ENCODE data around the gene NTN1.
"Not testable (repeated sequence)": the region's sequence is repeated elsewhere in the genome, so short reads cannot be mapped to it uniquely, and the experiment has no call there.

The NTN1 gene

DNA sequence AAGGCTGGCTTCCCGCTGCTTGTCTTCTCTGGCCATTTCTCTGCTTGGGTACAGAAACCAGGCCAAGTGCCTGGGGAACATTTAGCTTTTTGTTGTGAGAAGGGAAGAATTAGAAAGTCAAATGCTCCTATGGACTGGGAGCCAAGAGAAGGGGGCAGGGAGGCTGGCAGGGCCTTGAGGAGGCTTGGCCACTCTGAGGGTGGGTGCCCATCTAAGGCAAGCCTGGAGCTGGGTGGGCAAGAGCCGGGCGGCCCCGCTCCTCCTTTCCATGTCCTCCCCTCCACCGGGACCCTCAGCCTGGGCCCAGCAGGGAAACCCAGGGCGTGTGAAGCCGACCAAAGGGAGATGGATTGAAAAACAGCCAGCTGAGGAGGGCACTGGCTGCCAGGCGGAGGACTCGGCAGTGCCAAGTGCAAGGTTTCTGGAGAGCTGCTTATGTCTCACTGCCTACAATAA, 69.4 kb downstream of the NTN1 start:
- no peak for DNase-seq

DNA sequence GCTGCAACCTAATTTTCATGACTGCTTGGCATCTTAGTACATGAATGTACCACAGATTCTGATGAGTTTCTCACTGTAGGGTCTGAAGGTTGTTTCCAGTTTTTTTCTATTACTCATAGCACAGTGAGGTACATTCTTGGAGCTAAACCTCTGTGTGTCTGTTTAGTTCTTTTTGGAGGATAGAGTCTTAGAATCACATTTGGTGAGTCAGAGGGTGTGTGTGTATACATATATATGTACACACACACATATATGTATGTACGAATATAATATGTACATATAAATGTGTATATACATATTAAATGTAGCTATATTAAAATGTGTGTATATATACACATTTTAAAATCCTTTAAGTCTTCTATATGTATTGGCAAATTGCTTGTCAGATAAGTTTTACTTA, 72.9 kb downstream of the NTN1 start:
- DNase-seq, result no peak

DNA sequence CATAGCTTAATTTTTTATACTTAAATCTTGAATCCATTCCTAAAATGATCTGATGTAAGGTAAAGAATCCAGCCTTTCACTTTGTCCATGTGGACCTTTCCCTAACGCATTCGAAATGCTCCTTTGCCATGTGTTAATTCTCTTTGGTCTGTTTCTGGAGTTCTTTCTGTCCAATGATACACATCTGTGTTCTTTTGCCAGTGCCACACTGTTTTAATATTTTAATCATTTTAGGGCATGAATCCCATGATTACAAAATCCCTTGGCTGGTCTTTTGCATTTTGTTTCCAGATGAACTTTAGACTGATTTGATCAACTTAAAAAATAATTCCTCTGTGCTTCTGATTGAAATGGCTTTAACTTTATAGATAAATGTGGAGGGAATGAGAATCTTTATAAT, 74.1 kb downstream of the NTN1 start:
- DNase-seq, result no peak

DNA sequence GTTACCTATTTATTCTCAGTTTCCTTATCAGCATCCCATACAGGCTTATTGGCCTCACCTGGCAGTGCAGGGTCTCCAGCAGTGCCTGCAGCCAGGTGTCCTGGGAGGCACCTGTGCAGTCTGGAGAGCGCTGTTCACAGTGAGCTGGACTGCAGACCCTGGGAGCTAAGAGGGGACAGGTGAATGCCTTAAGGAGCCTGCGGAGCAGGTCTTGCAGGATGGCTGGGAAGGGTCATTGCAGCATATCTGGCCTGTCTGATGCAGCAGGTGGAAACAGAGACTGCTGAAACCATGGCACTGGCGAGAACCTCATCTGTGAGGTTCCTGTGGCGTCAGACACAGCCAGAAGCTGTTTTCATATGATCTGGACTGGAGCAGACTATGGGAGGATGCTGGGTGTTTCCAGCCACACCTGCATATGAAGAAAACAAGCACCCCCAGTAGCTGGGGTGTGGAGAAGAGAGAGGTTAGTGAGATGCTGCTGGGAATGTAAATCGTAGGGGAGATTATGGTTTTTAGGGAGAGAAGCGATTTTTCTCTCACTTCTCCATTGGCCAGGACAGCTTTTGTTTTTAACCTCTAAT, 77.0 kb downstream of the NTN1 start:
- no peak for DNase-seq

DNA sequence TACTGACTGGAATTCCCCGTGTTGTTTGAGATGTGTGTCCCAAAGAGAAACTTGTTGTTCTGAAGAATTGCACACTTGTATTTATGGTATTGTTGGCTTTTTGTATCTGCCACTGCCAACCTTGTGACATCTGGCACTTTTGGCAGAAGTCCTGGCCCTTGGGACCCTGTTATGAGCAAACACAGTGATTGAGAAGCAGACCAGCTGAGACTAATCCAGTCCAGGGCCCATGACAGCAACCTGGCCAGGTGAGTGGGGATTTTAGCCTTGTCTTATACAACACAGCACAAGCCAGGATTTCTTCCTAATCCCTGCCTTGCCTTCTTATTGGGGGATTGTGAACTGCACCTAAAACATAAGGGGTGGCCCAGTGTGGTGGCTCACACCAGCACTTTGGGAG, 80.0 kb downstream of the NTN1 start:
- DNase-seq, result no peak

DNA sequence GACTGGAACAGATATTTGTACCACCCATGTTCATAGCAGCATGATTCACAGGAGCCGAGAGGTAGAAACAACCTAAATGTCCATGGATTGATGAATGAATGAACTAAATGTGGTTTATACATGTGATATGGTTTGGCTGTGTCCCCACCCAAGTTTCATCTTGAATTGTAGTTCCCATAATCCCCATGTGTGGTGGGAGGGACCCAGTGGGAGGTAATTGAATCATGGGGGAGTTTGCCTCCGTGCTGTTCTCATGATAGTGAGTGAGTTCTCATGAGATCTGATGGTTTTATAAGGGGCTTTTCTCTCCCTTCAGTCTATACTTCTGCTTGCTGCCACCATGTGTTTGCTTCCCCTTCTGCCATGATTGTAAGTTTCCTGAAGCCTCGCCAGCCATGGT, 81.9 kb downstream of the NTN1 start:
- DNase-seq, result not testable (repeated sequence)

DNA sequence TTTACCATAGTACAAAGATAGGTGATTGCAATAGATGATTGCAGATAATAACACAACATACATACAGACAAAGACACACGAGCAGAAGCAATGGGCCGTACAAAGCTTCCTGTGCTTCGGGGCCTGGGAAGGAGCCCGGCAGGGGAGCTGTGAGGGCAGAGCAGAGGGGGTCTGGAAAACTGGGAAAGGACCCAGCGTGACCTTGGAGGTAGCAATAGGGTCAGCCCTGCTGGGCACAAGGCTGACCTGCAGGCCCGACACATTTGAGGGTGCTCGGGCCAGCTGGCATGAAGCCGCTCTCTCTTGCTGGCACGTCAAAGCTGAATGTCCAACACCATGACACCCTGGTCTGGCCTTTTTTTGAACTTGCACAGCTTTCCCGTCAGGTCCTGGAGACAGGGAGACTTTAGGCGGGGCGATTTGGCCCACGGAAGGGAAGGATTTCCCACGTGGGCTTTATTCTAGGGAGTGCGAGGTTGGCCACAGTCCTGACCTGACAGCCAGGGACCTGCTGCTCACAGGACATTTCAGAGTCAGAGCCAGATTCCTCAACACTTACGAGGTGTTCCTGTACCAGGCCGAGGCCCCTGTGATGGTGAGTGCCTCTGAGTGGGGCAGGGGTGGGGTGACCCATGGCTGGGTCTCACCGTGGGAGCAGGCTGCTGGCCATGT, 83.2 kb downstream of the NTN1 start:
- DNase-seq, result no peak

DNA sequence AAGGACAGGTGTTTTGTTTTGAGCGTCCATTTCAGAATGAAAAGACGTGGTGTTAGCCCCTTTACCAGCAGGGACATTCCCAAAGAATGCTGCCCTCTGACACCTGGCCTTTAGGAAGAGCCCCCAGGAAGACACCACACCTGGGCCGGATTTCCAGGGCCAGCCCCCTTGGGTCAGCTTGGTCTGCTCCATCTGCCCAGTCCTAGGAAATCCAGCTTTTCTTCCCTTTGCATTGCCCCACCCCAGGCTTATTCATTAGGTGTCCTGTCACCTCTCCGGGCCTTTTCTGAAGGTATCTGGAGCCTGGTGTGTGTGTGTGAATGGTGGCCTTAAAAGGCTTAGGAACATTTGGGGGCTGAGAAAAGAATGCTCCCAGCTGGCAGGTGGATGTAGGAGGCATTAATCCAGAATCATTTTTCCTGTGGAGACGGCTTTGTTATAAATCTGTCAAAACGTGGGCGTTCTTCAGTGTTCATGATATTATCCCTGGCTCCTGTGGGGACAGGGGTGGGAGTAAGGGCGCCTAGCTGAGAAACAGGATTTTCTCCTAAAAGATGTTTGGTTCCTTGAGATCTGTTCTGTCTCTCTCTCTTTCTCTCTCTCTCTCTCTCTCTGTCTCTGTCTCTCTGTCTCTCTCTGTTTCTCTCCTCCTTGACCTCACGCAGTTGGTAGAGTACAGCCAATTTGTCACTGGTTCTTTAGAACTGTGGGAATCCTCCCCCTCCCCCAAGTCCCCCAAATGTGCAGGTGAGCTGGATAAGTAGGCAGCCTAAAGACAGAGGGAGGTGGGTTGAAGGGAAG, 84.0 kb downstream of the NTN1 start:
- DNase-seq, result no peak

DNA sequence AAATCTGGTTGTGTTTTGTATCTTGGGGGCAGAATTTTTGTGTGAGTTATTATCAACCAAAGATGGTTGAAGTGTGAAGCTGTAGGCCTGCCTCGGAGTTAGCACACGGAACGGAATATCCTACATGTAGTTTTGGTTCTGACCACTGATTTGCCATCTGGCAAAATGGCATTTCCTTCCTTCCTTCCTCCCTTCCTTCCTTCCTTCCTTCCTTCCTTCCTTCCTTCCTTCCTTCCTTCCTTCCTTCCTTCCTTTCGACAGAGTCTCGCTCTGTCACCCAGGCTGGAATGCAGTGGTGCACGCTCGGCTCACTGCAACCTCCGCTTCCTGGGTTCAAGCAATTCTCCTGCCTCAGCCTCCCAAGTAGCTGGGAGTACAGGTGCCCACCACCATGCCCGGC, 85.0 kb downstream of the NTN1 start:
- DNase-seq, result not testable (repeated sequence)

DNA sequence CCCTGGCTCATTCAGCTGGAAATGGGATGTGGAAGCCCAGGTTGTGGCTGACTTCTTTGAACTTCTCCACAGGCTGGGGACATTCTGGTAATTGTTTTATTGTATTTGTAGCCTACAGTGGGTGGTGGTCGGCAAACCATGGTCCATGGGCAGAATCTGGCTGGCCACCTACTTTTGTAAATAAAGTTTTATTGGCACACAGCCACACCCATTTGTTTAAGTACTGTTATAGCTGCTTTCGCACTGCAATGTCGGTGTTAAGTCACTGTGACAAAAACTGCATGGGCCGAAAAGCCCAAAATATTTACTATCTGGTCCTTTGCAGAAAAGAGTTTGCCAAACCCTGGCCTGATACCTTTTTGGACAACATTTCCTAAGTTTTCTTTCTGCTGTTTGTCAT, 86.2 kb downstream of the NTN1 start:
- DNase-seq, result no peak

DNA sequence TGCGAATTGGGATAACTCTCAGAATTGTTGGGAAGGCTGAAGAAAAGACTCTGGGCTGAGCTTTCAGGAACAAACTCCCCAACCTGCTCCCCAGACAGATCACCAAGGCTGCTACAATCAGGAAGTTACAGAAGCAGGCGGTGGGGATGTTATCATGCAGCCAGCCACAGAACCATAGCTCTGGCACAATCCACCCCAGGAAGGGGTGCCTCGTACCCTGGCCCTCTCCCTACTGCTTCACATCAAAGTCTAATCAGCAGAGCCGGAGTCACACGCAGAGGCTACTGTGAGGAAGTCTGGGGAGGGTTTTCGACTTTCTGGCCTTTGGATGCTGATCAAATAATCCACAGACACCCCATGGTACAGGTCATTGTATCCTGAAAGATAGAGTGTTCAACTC, 86.8 kb downstream of the NTN1 start:
- peak in 1 of 2 donors; percentile 5 for DNase-seq

DNA sequence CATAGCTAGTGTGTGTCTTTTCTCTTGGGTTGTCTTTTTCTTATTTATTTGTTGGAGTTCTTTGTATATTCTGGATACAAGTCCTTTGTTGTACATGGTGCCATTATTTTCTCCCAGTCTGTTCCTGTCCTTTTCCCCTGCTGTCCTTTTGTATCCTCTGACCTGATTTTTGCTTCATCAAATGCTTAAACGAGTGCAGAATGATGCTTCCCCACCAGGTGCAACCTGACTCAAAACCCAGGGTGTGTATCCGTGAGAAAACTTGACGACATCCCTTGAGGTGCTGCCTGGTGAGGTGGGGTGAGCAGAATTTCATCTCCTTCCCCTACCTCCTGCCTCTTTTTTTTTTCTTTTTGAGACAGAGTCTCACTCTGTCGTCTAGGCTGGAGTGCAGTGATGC, 88.6 kb downstream of the NTN1 start:
- DNase-seq, result no peak

DNA sequence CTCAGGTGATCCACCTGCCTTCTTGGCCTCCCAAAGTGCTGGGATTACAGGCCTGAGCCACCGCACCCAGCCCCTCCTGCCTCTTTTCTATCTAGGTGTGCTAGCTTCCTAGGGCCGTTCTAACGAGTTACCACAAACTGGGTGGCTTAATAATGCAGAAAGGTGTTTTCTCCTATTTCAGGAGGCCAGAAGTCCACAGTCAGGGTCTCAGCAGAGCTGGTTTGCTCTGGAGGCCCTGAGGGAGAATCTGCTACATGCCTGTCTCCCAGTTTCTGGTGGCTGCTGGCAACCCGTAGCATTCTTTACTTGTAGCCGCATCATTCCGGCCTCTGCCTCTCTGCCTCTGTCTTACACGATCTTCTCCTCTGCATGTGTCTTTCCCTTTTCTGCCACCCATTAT, 89.2 kb downstream of the NTN1 start:
- DNase-seq, result no peak

DNA sequence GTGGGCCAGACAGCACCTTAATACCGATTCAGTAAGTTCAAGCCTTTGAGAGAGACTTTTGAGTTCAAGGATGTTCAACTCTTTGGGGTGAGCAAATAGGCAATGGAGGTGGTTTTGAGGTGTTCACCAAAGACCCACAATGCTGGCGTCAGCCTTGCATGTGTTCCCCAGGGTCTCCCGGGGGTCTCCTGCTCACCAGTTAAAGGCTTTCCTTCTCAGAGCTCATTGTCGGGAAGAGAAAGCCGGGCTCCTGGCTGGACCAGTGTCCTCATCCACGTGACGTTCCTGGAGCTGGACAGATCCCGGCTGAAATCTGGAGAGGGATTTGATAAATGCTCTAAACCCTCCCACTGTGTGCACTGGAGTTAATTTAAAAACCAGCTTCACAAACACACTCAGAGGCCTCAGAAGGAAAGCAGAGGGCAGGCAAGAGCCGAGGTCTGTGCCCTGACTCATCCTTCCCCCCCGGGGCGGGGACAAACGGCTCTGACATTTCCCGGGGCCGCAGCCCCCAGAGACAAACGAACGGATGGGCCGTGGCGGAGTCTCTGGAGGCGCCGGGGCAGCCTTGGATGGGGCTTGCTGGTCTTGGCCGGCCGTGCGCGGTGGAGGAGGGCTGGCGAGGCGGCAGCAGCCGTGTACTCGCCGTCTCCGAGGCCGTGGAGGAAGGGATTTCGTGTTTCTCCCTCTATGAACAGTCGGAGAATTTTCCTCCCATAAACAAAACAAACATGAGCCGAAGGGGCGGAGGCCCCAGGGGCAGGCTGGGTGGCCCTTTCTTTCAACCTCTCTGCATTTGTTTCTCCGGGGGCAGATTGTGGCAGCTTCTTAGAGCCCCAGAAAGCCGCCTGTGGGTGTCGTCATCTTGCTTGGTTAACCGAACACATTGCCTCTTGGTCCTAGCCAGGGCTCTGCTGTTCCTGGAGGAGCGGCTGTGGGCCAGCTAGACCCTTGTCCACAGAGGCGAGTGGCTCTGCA, 94.2 kb downstream of the NTN1 start:
- DNase-seq, result peak in 1 of 2 donors; percentile 5

DNA sequence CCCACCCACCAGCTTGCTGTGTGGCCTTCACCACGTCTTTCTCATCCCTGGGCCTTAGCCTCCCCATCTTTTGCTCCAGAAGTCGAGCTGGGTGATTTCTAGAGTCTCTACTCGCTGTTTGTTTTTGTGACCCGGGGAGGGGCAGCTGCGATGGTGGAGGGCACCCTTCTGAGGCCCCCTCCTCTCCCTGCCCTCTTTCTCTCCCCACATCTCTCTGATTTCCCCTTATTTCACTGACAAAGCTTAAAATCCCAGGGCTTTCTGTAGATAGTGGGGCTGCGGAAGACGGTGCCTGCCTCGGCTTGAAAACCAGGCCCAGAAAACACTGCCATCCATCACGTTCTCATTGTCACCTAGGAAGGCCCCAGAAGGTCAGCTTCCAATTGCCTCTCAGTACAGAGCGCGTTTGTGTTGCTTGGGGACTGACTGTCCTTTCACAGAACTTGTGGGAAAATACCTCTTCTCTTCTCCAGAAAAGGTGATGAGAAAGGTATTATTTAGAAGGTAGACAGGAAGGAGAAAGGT, 95.1 kb downstream of the NTN1 start:
- DNase-seq, result no peak

DNA sequence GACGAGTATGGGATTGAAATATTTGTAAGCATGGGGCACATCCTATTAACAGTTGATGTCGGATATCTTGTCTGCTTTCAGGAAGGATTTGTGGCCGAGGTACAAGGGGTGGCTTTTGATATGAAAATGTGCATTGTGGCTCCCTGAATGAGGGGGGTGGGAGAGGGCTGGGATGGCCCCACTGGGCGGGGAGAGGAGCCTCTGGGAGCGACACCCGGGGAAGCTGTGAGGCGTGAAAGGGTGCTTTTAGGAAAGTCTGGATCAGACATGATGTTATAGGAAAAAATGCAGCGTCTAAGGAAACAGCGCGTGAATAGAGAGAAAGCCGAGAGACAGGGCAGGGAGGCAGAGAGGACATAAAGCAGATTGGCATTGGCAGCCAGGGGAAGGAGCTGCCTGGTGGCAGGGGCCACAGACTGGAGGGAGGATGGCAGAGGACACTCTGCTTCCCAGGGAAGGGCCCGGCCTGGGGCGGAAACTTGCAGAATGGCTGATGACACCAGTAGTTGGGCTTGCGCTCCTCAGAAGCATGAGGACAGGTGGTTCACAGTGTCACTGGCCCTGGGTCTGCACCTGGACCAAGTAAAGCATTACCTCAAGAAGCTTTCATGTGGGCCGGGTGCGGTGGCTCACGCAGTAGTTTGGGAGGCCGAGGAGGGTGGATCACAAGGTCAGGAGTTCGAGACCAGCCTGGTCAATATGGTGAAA, 95.7 kb downstream of the NTN1 start:
- no peak for DNase-seq

DNA sequence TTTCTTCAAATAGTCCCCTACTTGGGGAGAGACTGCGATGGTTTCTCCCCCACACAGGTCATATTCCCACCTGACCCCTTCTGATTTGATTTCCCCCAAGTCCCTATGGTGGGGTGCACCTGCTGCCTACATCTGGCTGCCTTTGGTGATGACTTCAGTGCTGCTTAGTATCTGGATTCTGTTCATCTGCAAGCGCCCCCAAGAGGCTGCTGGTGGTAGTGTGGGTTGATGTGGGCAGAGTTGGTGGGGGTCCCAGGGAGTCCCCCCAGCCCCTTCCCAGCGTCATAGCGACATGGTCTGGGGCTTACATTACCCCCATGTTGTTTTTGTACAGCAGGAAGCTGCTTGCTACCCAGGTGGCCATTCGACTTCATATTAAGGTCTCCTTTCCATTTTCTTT, 99.2 kb downstream of the NTN1 start:
- no peak for DNase-seq

DNA sequence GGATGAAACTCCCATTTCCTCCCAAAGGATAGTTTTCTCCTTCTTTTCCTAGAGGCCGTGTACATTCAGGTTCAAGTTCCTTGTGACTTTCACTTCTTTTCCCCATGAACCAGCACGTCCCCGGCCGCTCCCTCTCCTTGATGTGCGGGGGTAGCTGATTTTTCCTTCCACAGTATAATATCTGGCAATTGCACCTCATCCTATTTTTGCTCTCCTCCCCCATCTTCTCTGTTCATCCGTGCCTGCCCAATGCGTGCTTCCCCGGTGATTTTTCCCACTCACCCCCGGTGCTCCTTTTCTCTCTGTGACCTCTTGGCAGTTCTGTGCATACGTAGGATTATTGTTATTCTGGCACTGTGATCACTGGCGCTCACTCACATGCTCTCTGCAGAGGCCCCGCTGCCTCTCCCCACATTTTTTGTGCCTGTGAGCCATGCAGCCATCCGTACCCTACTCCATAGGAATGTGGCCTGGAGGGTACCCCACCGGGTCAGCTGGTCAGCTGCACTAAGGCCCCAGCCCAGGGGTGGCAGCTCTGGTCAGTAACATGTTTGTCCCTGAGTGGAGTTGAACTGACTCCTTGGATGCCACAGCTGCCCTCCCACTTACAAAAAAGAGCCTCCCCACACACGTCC, 100.0 kb downstream of the NTN1 start:
- no peak for DNase-seq

DNA sequence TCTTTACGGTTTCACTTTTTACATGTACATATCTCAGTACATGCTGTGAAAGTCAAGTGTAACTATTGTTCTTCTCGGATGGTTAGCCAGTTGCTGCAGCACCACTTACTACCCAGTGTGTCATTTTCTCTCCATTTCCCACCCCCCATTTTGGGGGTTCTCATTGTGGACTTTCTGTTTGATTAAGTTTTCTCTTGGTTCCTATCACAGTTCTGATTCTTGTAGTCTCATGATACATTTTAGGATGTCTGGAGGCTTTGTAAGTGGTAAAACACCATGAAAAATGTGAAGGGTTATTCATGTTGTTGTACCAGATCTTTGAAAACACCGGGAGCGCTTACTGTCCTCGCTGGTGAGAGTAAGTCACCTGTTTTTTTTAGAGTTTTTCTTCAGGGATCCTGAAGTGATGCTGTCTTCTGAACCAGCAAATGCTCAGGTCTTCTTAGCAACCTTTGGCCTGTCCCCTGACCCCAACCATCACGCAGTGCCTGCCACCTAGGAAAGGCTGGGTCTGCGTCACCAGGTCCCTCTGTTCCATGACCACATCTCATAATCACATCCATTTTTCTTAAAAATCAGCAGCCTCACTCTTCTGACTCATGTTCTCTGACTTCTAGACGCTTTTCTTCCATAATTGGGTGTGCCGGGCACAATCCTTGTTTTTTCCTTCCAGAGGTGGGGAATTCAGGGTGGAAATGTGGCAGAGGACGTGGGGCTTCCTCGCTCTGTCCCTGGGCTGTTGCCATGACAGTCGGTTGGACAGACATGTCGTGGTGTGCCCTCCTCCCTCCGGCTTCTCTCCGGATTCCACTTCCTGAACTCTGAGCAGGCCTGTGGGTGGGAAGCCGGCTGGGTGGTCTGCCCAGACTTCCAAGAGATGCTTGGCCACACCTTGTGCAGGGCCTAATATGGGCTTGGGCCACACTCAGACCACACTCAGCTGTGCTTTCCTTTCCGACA, 102.6 kb downstream of the NTN1 start:
- no peak for DNase-seq

DNA sequence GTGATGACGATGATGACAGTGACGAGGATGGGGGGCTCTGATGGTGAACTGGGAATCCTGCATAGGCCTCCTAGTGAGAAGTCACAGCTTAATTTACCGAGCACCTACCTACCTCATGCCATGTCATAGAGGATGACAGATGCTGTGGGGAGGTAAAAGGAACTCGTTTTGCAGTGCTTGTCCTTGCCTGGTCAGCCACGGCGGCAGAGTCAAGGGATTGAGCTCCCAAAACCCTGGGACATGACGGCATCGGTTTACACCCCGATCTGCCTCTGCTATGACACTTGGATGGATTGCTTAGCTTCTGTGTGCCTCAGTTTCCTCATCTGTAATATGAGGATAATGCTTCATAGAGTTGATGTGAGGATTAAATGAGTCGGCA, 103.2 kb downstream of the NTN1 start:
- DNase-seq, result no peak
